ENCODE data around the gene SLC35F1. TPM values are rescaled to one million over a fixed set of nuclear protein-coding genes. Genes with fewer than 3 reads are reported as not detected.

SLC35F1 gene
- total and polyA plus RNA-seq, 9 of the 15 experiments (the other 6 are each of a cell fraction or from before 2014, with no cell fraction given) = 0.03 to 0.06 TPM; not detected in 7

DNA sequence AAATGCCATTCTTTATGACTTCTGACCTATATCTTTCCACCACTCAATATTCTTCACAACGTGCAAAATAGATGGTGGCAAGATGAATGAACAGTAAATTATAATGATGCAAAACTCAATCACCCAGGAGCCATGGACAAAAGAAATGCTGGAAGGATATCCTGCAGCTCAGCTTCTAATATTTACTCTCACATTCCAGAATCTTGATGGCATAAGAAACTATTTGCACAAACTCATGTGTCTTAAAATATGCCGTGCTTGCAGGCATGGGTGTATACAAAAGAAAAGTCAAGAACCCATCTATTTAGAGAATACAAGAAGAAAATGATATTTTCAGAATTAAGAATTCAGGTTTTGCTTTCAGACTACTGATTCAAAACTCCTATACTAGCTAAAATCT lies 217.8 kb downstream of the SLC35F1 start (continued):
- no peak for TF ChIP-seq CEBPZ (IDR thresholded peaks at IDR 0.05; ENCODE audit: borderline replicate concordance, low read depth, low read length)
- TF ChIP-seq, protein P1, sequence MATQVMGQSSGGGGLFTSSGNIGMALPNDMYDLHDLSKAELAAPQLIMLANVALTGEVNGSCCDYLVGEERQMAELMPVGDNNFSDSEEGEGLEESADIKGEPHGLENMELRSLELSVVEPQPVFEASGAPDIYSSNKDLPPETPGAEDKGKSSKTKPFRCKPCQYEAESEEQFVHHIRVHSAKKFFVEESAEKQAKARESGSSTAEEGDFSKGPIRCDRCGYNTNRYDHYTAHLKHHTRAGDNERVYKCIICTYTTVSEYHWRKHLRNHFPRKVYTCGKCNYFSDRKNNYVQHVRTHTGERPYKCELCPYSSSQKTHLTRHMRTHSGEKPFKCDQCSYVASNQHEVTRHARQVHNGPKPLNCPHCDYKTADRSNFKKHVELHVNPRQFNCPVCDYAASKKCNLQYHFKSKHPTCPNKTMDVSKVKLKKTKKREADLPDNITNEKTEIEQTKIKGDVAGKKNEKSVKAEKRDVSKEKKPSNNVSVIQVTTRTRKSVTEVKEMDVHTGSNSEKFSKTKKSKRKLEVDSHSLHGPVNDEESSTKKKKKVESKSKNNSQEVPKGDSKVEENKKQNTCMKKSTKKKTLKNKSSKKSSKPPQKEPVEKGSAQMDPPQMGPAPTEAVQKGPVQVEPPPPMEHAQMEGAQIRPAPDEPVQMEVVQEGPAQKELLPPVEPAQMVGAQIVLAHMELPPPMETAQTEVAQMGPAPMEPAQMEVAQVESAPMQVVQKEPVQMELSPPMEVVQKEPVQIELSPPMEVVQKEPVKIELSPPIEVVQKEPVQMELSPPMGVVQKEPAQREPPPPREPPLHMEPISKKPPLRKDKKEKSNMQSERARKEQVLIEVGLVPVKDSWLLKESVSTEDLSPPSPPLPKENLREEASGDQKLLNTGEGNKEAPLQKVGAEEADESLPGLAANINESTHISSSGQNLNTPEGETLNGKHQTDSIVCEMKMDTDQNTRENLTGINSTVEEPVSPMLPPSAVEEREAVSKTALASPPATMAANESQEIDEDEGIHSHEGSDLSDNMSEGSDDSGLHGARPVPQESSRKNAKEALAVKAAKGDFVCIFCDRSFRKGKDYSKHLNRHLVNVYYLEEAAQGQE (IDR thresholded peaks at IDR 0.05; ENCODE audit: borderline replicate concordance) = no peak
- TF ChIP-seq, protein P1 (CRISPR knock-in tag; IDR thresholded peaks at IDR 0.05; ENCODE audit: low read depth) = no peak
